ENCODE measurements around the gene PDP2. TPM values are rescaled to one million over a fixed set of nuclear protein-coding genes. Genes with fewer than 3 reads are reported as not detected.

Gene PDP2
- total and polyA plus RNA-seq, 2 donors (not counting 3 experiments of a cell fraction or from before 2014, with no cell fraction given) = 4.4 to 9.3 TPM

DNA sequence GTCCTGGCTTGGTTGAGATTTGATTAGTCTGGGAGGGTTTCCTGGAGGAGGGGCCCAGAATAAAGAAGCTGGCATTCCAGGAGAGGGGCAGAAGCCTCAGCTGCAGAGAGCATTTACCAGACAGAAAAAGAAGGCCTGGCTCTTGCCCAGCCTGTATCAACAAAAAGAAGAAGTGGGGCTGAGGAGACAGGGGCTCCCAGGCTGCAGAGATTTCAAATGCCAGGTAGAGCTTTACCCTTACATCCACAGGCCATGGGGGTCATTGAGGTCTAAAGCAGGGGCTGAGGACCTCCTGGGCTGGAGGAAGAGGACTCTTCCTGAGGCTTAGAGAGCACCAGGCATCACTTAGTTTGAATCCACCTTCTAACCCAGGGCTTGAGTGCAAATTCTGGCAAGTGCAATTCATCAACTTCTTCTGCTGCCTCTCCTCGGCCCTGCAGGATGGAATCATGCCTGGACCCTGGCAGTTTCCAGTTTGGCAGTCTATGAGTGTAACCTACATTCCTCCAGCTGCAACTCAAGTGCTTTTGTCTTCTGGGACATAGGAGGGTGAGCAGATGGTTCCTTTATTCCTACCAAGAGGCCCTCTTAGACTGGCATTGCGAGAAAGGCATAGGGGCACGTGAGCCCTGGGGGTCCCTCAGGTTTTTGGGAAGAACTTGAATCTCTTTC, 20.8 kb upstream of the PDP2 start:
- TF ChIP-seq POLR2AphosphoS5 (IDR thresholded peaks at IDR 0.05; ENCODE audit: insufficient read depth, low read depth, low read length) (no peak), GATA2 (IDR thresholded peaks at IDR 0.05; ENCODE audit: insufficient read depth, insufficient read length, low read depth, low read length) (no peak), EZH2 (IDR thresholded peaks at IDR 0.05; ENCODE audit: borderline replicate concordance, low read depth, low read length, severe bottlenecking) (no peak), POLR2A (IDR thresholded peaks at IDR 0.05; ENCODE audit: low read depth, low read length) (no peak), MYC (IDR thresholded peaks at IDR 0.05; ENCODE audit: low read depth, low read length) (no peak), FOS (IDR thresholded peaks at IDR 0.05; ENCODE audit: borderline replicate concordance, insufficient read depth, low read length) (no peak), JUN (IDR thresholded peaks at IDR 0.05; ENCODE audit: borderline replicate concordance, insufficient read depth, insufficient read length, low read depth) (no peak), MAX (IDR thresholded peaks at IDR 0.05; ENCODE audit: insufficient read depth, insufficient read length) (no peak)
- TF ChIP-seq, protein P1, sequence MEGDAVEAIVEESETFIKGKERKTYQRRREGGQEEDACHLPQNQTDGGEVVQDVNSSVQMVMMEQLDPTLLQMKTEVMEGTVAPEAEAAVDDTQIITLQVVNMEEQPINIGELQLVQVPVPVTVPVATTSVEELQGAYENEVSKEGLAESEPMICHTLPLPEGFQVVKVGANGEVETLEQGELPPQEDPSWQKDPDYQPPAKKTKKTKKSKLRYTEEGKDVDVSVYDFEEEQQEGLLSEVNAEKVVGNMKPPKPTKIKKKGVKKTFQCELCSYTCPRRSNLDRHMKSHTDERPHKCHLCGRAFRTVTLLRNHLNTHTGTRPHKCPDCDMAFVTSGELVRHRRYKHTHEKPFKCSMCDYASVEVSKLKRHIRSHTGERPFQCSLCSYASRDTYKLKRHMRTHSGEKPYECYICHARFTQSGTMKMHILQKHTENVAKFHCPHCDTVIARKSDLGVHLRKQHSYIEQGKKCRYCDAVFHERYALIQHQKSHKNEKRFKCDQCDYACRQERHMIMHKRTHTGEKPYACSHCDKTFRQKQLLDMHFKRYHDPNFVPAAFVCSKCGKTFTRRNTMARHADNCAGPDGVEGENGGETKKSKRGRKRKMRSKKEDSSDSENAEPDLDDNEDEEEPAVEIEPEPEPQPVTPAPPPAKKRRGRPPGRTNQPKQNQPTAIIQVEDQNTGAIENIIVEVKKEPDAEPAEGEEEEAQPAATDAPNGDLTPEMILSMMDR (IDR thresholded peaks at IDR 0.05; ENCODE audit: extremely low read depth in 1 of 2, insufficient read depth in 1 of 2, low read depth in 1 of 2, low read length in 2 of 2) = no peak
- BruUV-seq (replicated peaks) = no TSS peak
- ChIA-PET CTCF (interaction anchor here (1.1 to 3.0 kb wide), 6 partner anchors 8 to 251 kb away, joined by 3 to 12 read pairs (median 6); partner anchors contain the start of gene NAE1), POLR2A (interaction anchor here (0.5 to 0.6 kb wide), 2 partner anchors 9 to 1560 kb away, joined by 4 to 9 read pairs; no protein-coding TSS in a partner anchor)
- Histone ChIP-seq H3K79me2 (ENCODE audit: control insufficient read depth, insufficient read depth, low read length) (no peaks in the 10 kb centered on the region), H3K9ac (replicated peaks; ENCODE audit: extremely low read depth, insufficient read depth, low read length) (no peak overlapping the region), H3K27ac (ENCODE audit: insufficient read depth, low read depth, low read length) (no peak overlapping the region), H3K4me2 (ENCODE audit: insufficient read depth, low read length) (no peak overlapping the region), H3K27me3 (ENCODE audit: control insufficient read depth in 2 of 2, insufficient read depth in 2 of 2, low read length in 2 of 2) (no peaks in the 10 kb centered on the region), H3K4me3 (replicated peaks in 1 of 3; ENCODE audit: insufficient read depth in 1 of 3, low read depth in 1 of 3, low read length in 3 of 3) (no peak overlapping the region), H4K20me1 (replicated peaks; ENCODE audit: control insufficient read depth, extremely low read depth, insufficient read depth, low read length) (no peaks in the 10 kb centered on the region), H3K9me3 (replicated peaks; ENCODE audit: control insufficient read depth, insufficient read depth, low read length) (no peaks in the 10 kb centered on the region), H3K36me3 (ENCODE audit: control insufficient read depth in 2 of 2, extremely low read depth in 1 of 2, insufficient read depth in 2 of 2, low read length in 2 of 2) (no peaks in the 10 kb centered on the region), H3K4me1 (ENCODE audit: control insufficient read depth, extremely low read depth, insufficient read depth, low read length) (no peaks in the 10 kb centered on the region), H3K9me1 (replicated peaks; ENCODE audit: control insufficient read depth, extremely low read depth, insufficient read depth, low read length) (no peaks in the 10 kb centered on the region), H2AFZ (ENCODE audit: low read depth, low read length) (no peak overlapping the region)
- FAIRE-seq = no peak
- dilution Hi-C loops (cut with MboI; ENCODE audit: extremely low pct_ligation_motif_present, low sequenced_read_pairs) (no loop called here), intact Hi-C loops (cut with micrococcal nuclease) (no loop called here)
- no peak for DNase-seq (ENCODE audit: low read depth, low spot score)
